Measurements from ENCODE around the gene PIP4K2B. TPM values are rescaled to one million over a fixed set of nuclear protein-coding genes. Genes with fewer than 3 reads are reported as not detected.

The PIP4K2B gene
- total RNA-seq, 1 experiment from 2014 or later = 47.4 TPM

DNA sequence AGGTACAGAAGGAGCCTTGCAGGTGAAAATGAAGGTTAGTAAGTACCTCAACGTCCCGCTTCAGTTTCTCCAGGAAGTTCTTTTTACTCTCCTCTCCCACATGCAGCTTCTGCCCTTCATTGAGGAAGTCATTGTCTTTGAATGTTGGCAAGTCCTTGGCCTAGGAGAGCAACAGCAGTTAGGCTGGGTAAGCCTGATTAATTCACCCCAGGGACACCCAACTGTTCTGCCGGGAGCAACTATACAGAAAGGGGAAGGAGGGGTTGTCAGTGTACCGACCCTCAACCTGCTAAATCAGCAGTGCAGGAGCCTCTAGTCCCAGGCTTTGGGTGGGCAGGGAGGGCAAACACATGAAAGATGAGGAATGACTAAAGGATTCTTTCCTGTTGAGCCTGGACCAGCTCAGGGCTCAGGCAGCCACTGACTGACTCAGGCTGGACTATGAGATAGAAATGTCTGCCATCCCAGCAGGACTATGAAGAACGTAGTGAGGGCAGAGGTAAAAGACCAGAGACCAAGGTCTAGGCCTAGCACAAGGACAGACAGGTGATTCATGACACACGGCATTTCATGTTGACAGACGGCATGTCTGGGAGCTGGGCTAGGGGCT, 21.6 kb downstream of the PIP4K2B start:
- CTCF ChIA-PET = no interaction called here
- H3K9me3 ChIP-seq (ENCODE audit: insufficient read depth, low read depth) = no peaks in the 10 kb centered on the region

DNA sequence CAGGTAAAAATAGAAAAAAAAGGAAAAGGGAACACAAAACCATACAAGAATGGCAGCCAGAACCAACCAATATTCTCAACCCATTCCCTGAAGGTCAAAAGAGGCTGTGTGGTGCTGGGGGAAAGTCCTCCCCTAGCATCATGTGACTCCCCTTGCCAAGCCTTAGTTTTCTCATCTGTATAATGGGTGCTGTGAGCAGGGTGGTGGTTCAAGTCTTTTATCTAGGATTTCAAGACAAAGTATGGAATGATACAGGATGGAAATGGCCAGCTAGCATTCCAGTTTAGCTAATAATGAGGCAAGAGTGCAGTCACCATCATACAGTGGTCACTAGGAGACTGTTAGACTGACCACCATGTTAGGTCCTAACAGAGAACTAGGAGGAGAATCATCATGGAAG, 26.1 kb downstream of the PIP4K2B start:
- H3K27me3 ChIP-seq (ENCODE audit: insufficient read depth, low read depth) = no peaks in the 10 kb centered on the region
- H3K36me3 ChIP-seq (ENCODE audit: low read depth) = peaks cover 13% of the 10 kb centered on the region; the same call in 1 of the 2 replicates
- no peaks in the 10 kb centered on the region for H3K9me2 ChIP-seq (ENCODE audit: insufficient read depth)
- H3F3A ChIP-seq (ENCODE audit: insufficient read depth, low read depth) = peaks cover 6% of the 10 kb centered on the region
- no peak overlapping the region for H3K27ac ChIP-seq
- H3K4me2 ChIP-seq = no peak overlapping the region
- no peaks in the 10 kb centered on the region for H3K9me3 ChIP-seq (ENCODE audit: insufficient read depth, low read depth)
- no peaks in the 10 kb centered on the region for H3K79me2 ChIP-seq (ENCODE audit: low read depth)
- TF ChIP-seq, protein P1, sequence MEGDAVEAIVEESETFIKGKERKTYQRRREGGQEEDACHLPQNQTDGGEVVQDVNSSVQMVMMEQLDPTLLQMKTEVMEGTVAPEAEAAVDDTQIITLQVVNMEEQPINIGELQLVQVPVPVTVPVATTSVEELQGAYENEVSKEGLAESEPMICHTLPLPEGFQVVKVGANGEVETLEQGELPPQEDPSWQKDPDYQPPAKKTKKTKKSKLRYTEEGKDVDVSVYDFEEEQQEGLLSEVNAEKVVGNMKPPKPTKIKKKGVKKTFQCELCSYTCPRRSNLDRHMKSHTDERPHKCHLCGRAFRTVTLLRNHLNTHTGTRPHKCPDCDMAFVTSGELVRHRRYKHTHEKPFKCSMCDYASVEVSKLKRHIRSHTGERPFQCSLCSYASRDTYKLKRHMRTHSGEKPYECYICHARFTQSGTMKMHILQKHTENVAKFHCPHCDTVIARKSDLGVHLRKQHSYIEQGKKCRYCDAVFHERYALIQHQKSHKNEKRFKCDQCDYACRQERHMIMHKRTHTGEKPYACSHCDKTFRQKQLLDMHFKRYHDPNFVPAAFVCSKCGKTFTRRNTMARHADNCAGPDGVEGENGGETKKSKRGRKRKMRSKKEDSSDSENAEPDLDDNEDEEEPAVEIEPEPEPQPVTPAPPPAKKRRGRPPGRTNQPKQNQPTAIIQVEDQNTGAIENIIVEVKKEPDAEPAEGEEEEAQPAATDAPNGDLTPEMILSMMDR (conservative IDR thresholded peaks at IDR 0.05) = no peak
- TF ChIP-seq EZH2 (IDR thresholded peaks at IDR 0.05; ENCODE audit: low read depth) = no peak
- H4K20me1 ChIP-seq (ENCODE audit: insufficient read depth) = no peaks in the 10 kb centered on the region
- BruUV-seq (replicated peaks) = no TSS peak
- no peak for DNase-seq
- intact Hi-C loops (cut with micrococcal nuclease; ENCODE audit: unreplicated experiment) = no loop called here
- CTCF ChIA-PET = no interaction called here
- H3K4me3 ChIP-seq = no peak overlapping the region
- no peak overlapping the region for H2AFZ ChIP-seq
- no peaks in the 10 kb centered on the region for H3K4me1 ChIP-seq (replicated peaks; ENCODE audit: insufficient read depth)
- POLR2A ChIA-PET (ENCODE audit: unreplicated experiment) = interaction anchor here (0.6 kb wide), 1 partner anchor 27 kb away, joined by 3 read pairs; no protein-coding TSS in a partner anchor

More for the DNA sequence above, 21.6 kb downstream of the PIP4K2B start:
- H3K4me1 ChIP-seq (replicated peaks; ENCODE audit: insufficient read depth) = no peaks in the 10 kb centered on the region
- no peak for DNase-seq
- no peak for TF ChIP-seq EZH2 (IDR thresholded peaks at IDR 0.05; ENCODE audit: low read depth)
- TF ChIP-seq, protein P1 (conservative IDR thresholded peaks at IDR 0.05) = no peak
- H4K20me1 ChIP-seq (ENCODE audit: insufficient read depth) = no peaks in the 10 kb centered on the region
- no peak overlapping the region for H3K27ac ChIP-seq
- no peaks in the 10 kb centered on the region for H3F3A ChIP-seq (ENCODE audit: insufficient read depth, low read depth)
- no peaks in the 10 kb centered on the region for H3K79me2 ChIP-seq (ENCODE audit: low read depth)
- no peak overlapping the region for H3K4me2 ChIP-seq
- no peaks in the 10 kb centered on the region for H3K9me2 ChIP-seq (ENCODE audit: insufficient read depth)
- no peak overlapping the region for H3K4me3 ChIP-seq
- H2AFZ ChIP-seq = no peak overlapping the region
- H3K36me3 ChIP-seq (ENCODE audit: low read depth) = peaks cover 17% of the 10 kb centered on the region; the same call in 1 of the 2 replicates
- POLR2A ChIA-PET (ENCODE audit: unreplicated experiment) = interaction anchor here (0.7 kb wide), 1 partner anchor 625 kb away, joined by 13 read pairs; no protein-coding TSS in a partner anchor
- no TSS peak for BruUV-seq (replicated peaks)
- H3K27me3 ChIP-seq (ENCODE audit: insufficient read depth, low read depth) = no peaks in the 10 kb centered on the region
- intact Hi-C loops (cut with micrococcal nuclease; ENCODE audit: unreplicated experiment) = no loop called here

DNA sequence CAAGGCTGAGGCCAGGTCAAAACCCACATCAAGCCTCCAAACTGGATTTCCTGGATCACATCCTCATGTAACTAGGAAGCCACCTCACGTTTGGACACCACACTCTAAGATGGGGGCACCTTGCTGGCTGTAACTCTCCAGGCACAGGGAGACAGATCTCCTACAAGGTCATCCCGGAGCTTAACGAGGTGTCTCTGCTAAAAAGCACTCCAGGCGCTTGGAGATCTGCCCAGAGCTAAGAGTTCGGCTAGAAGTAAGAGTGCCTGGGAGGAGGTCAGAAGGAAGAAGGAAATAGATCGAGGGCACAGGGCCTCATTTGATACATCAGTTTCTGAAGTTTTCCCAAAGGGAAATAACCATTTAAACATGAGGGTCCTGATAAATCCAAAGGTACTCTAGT, 30.9 kb downstream of the PIP4K2B start:
- Histone ChIP-seq H3K4me1 (replicated peaks; ENCODE audit: insufficient read depth) (no peaks in the 10 kb centered on the region), H3K9me2 (ENCODE audit: insufficient read depth) (no peaks in the 10 kb centered on the region), H3K79me2 (ENCODE audit: low read depth) (no peaks in the 10 kb centered on the region), H3K36me3 (ENCODE audit: low read depth) (peaks cover 12% of the 10 kb centered on the region; the same call in 1 of the 2 replicates), H3F3A (ENCODE audit: insufficient read depth, low read depth) (peaks cover 23% of the 10 kb centered on the region), H2AFZ (no peak overlapping the region), H3K9me3 (ENCODE audit: insufficient read depth, low read depth) (no peaks in the 10 kb centered on the region), H3K4me3 (no peak overlapping the region), H3K4me2 (no peak overlapping the region), H4K20me1 (ENCODE audit: insufficient read depth) (0 out of 2 replicates have a peak, but pooled peaks cover 3% of the 10 kb centered on the region), H3K27ac (no peak overlapping the region), H3K27me3 (ENCODE audit: insufficient read depth, low read depth) (no peaks in the 10 kb centered on the region)
- TF ChIP-seq, protein P1 (conservative IDR thresholded peaks at IDR 0.05) = no peak
- TF ChIP-seq EZH2 (IDR thresholded peaks at IDR 0.05; ENCODE audit: low read depth) = no peak
- intact Hi-C loops (cut with micrococcal nuclease; ENCODE audit: unreplicated experiment) = no loop called here
- ChIA-PET CTCF (no interaction called here), POLR2A (ENCODE audit: unreplicated experiment) (no interaction called here)
- DNase-seq = no peak
- no TSS peak for BruUV-seq (replicated peaks)
